AG08395 (cell line): ENCODE measurements around the gene TGIF2.

Experiments used
- DNase-seq: peaks from one replicate; pipeline ENCODE4 v3.0.0; 2012; ENCODE audit warnings: mixed read lengths, low spot score

Gene TGIF2

GRCh38 chr20:36573103-36573797, at the start of gene TGIF2:
TSS of gene TGIF2 (plus strand) at chr20:36573597. CDS start at chr20:36578775, 5,178 bp downstream.
- peak; percentile 87 for DNase-seq

- no peak for DNase-seq
These were observed 47.6 kb upstream of the TGIF2 start for GRCh38 chr20:36525620-36526365.

GRCh38 chr20:36526521-36527011, 46.8 kb upstream of the TGIF2 start:
- DNase-seq, result no peak

GRCh38 chr20:36527331-36528125, 45.9 kb upstream of the TGIF2 start:
- DNase-seq, result no peak

- no peak for DNase-seq
These were observed 45.1 kb upstream of the TGIF2 start for GRCh38 chr20:36528176-36528874.

GRCh38 chr20:36528875-36529417, 44.5 kb upstream of the TGIF2 start:
- no peak for DNase-seq

GRCh38 chr20:36532388-36532787, 41.0 kb upstream of the TGIF2 start:
- no peak for DNase-seq

GRCh38 chr20:36532822-36533221, 40.6 kb upstream of the TGIF2 start:
- no peak for DNase-seq

GRCh38 chr20:36538026-36538722, 35.2 kb upstream of the TGIF2 start:
- no peak for DNase-seq

- DNase-seq, result no peak
These were observed 32.7 kb upstream of the TGIF2 start for GRCh38 chr20:36540551-36541211.

GRCh38 chr20:36541227-36541767, 32.1 kb upstream of the TGIF2 start, which contains the start of gene MYL9:
TSS of gene MYL9 (plus strand) at chr20:36541519. CDS start at chr20:36544885, 3,366 bp downstream.
- peak; percentile 94 for DNase-seq

- peak; percentile 71 for DNase-seq
These were observed 31.5 kb upstream of the TGIF2 start for GRCh38 chr20:36541768-36542488.

GRCh38 chr20:36542516-36543183, 30.7 kb upstream of the TGIF2 start:
- no peak for DNase-seq

GRCh38 chr20:36543184-36544133, 29.9 kb upstream of the TGIF2 start:
- DNase-seq, result peak; percentile 89

- DNase-seq, result peak; percentile 63
These were observed 29.0 kb upstream of the TGIF2 start for GRCh38 chr20:36544134-36545018.

GRCh38 chr20:36546111-36546736, 27.2 kb upstream of the TGIF2 start:
- no peak for DNase-seq
